ENCODE data around the gene RPLP2. TPM values are rescaled to one million over a fixed set of nuclear protein-coding genes. Genes with fewer than 3 reads are reported as not detected.

RPLP2 gene
- polyA plus RNA-seq, 1 donor = 1,325 TPM

- Histone ChIP-seq H3K27ac (ENCODE audit: low read length) (peak overlapping the region; percentile 98), H3K27me3 (ENCODE audit: control insufficient read depth, insufficient read depth, low read length) (peaks cover 31% of the 10 kb centered on the region), H3K9me3 (ENCODE audit: control insufficient read depth, low read depth, low read length) (no peaks in the 10 kb centered on the region), H3K4me3 (ENCODE audit: low read length) (no peak overlapping the region), H3K36me3 (ENCODE audit: control insufficient read depth, insufficient read depth, low read length) (peaks cover 35% of the 10 kb centered on the region), H3K4me1 (ENCODE audit: control insufficient read depth, insufficient read depth, low read length) (peaks cover 62% of the 10 kb centered on the region)
- WGBS (ENCODE audit: insufficient coverage, low lambda C conversion rate) = no CpG with 5 or more reads among the region's 11 CpGs
- DNase-seq = no peak
Observed at GRCh38 chr11:824942-825341, 15.2 kb downstream of the RPLP2 start.

DNA sequence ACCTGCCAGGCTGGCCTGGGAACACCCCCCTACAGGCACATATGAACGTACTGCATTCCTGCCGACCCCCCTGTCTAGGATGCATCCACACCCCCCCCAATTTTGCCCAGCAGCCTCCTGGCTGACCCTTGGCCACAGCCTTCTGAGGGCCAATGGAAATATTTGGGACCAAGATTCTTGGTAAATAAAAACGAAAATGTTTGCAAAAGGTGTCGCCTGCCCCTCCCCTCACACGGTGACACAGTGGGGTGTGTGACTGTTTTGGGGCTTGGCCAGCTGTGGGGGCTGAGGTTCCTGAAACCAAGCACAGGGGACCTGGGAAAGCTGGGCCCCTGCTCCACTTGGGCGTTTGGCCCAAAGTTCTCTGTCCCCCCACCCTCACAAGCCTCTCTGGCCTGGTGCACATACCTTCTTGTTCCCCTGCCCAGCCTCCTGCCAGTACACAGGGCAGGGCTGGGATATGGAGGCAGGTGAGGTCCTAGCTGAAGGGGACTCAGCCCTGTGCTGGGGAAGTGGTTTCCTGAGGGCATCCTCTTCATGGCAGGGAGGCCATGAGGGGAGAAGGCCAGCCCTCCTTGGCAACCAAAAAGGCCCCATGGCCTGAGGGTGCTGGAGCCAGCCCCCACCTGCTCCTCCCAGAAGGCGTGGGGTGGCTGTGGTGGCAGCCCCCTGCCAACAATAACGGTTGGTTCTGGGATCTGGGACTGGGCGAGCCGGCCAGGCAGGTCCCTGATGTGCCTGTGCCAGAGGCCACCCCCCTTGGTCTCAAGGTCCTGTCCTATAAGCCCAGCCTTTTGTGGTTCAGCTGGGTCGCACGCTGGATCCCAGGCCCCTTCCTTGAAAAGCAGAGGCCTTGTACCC lies 15.8 kb downstream of the RPLP2 start:
- H3K4me1 ChIP-seq (ENCODE audit: control insufficient read depth, insufficient read depth, low read length) = peaks cover 66% of the 10 kb centered on the region
- WGBS (ENCODE audit: insufficient coverage, low lambda C conversion rate) = no CpG with 5 or more reads among the region's 12 CpGs
- peaks cover 37% of the 10 kb centered on the region for H3K27me3 ChIP-seq (ENCODE audit: control insufficient read depth, insufficient read depth, low read length)
- no peak overlapping the region for H3K4me3 ChIP-seq (ENCODE audit: low read length)
- DNase-seq = peak in 1 of 2 donors; percentile 56
- peak overlapping the region; percentile 98 for H3K27ac ChIP-seq (ENCODE audit: low read length)
- no peaks in the 10 kb centered on the region for H3K9me3 ChIP-seq (ENCODE audit: control insufficient read depth, low read depth, low read length)
- H3K36me3 ChIP-seq (ENCODE audit: control insufficient read depth, insufficient read depth, low read length) = peaks cover 35% of the 10 kb centered on the region

GRCh38 chr11:826227-826621 lies 16.5 kb downstream of the RPLP2 start:
- H3K27ac ChIP-seq (ENCODE audit: low read length) = peak overlapping the region; percentile 98
- H3K9me3 ChIP-seq (ENCODE audit: control insufficient read depth, low read depth, low read length) = no peaks in the 10 kb centered on the region
- H3K27me3 ChIP-seq (ENCODE audit: control insufficient read depth, insufficient read depth, low read length) = peaks cover 44% of the 10 kb centered on the region
- H3K4me3 ChIP-seq (ENCODE audit: low read length) = peak overlapping the region; percentile 57
- peaks cover 34% of the 10 kb centered on the region for H3K36me3 ChIP-seq (ENCODE audit: control insufficient read depth, insufficient read depth, low read length)
- DNase-seq = peak in 1 of 2 donors; percentile 59
- WGBS (ENCODE audit: insufficient coverage, low lambda C conversion rate) = no CpG with 5 or more reads among the region's 9 CpGs
- peaks cover 65% of the 10 kb centered on the region for H3K4me1 ChIP-seq (ENCODE audit: control insufficient read depth, insufficient read depth, low read length)

DNA sequence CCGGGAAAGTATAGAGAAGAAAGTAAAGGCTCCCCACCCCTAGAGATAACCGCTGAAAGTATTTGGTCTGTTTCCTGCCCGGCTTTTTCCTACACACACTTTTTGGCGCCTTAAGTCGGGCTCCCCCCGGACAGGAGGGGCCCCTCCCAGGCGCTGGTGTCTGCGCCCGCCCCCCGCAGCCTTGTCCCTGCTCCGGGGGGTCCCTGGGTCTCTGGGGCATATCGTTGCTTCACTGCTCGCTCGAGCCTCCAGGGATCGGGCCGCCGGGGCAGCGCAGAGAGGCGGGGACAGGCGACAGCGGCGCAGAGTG lies 17.0 kb downstream of the RPLP2 start:
- Histone ChIP-seq H3K36me3 (ENCODE audit: control insufficient read depth, insufficient read depth, low read length) (peaks cover 29% of the 10 kb centered on the region), H3K4me3 (ENCODE audit: low read length) (peak overlapping the region; percentile 57), H3K4me1 (ENCODE audit: control insufficient read depth, insufficient read depth, low read length) (peaks cover 65% of the 10 kb centered on the region), H3K9me3 (ENCODE audit: control insufficient read depth, low read depth, low read length) (no peaks in the 10 kb centered on the region), H3K27me3 (ENCODE audit: control insufficient read depth, insufficient read depth, low read length) (peaks cover 49% of the 10 kb centered on the region), H3K27ac (ENCODE audit: low read length) (peak overlapping the region; percentile 98)
- WGBS (ENCODE audit: insufficient coverage, low lambda C conversion rate) = 0% methylated on average over 1 of the region's 22 CpGs
- DNase-seq = no peak

DNA sequence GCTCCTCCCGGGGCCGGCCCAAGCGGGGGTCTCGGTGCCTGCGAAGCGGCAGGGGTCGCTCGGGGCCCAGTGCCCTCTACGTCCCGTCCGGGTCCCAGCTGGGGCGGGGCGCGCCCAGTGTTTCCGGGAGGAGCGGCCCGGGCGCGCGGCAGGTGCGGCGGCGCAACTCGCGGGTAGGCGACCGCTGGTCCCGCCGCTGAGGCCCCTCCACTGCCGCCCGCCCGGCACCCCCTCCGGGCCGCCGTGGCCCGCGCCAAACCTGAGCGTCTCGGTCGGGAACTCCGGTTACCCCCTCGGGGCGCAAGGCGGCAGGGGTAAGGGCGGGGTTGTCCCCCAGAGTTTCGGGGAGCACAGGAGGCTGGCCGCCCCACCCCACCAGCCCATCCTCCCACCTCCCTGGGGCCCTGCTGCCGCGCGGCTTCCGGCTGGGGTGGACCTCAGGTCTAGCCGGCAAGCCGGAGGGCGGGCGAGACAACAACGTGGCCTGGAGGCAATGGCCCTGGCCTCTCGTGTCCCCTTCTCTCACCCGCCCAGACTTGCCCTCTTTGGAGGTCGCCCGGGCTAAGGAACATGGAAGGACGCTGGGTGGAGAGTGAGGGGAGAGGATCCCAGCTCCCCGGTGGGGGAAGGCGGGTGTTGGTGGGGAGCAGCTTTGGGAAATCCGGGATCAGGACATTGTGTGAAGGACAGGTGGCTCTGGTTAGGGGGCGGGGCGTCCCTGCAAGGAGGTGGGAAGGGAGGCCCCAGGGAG lies 17.6 kb downstream of the RPLP2 start:
- peaks cover 66% of the 10 kb centered on the region for H3K4me1 ChIP-seq (ENCODE audit: control insufficient read depth, insufficient read depth, low read length)
- H3K27ac ChIP-seq (ENCODE audit: low read length) = peak overlapping the region; percentile 98
- peaks cover 54% of the 10 kb centered on the region for H3K27me3 ChIP-seq (ENCODE audit: control insufficient read depth, insufficient read depth, low read length)
- peaks cover 23% of the 10 kb centered on the region for H3K36me3 ChIP-seq (ENCODE audit: control insufficient read depth, insufficient read depth, low read length)
- WGBS (ENCODE audit: insufficient coverage, low lambda C conversion rate) = no CpG with 5 or more reads among the region's 66 CpGs
- peak overlapping the region; percentile 57 for H3K4me3 ChIP-seq (ENCODE audit: low read length)
- H3K9me3 ChIP-seq (ENCODE audit: control insufficient read depth, low read depth, low read length) = no peaks in the 10 kb centered on the region
- DNase-seq = peak in 1 of 2 donors; percentile 87

DNA sequence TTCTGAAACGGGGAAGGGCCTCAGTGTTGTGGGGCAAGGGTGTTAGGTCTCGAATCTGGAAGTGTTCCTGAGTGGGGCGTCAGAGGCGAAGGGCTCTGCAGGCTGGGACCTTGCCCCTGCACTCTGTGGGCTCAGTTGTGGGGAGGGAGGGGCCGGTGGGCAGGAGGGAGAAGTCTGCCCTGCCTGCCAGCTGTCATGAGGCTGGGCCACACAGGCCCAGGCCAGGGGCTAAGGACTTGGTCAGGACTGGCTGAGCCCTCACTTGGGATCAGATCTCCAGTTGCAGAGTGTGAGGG lies 18.1 kb downstream of the RPLP2 start, which contains the start of gene CRACR2B:
Gene CRACR2B (plus strand): TSS at position 23 of the 296 bp plus-strand sequence. CDS start 689 bp downstream, outside the sequence.
- no CpG with 5 or more reads among the region's 5 CpGs for WGBS (ENCODE audit: insufficient coverage, low lambda C conversion rate)
- peak within 1 kb of the TSS; percentile 57 for H3K4me3 ChIP-seq (ENCODE audit: low read length)
- peaks cover 55% of the 10 kb centered on the region for H3K27me3 ChIP-seq (ENCODE audit: control insufficient read depth, insufficient read depth, low read length)
- H3K36me3 ChIP-seq (ENCODE audit: control insufficient read depth, insufficient read depth, low read length) = peaks cover 20% of the 10 kb centered on the region
- no peaks in the 10 kb centered on the region for H3K9me3 ChIP-seq (ENCODE audit: control insufficient read depth, low read depth, low read length)
- peak within 1 kb of the TSS; percentile 98 for H3K27ac ChIP-seq (ENCODE audit: low read length)
- peaks cover 68% of the 10 kb centered on the region for H3K4me1 ChIP-seq (ENCODE audit: control insufficient read depth, insufficient read depth, low read length)
- peak; percentile 81 to 92 for DNase-seq

DNA sequence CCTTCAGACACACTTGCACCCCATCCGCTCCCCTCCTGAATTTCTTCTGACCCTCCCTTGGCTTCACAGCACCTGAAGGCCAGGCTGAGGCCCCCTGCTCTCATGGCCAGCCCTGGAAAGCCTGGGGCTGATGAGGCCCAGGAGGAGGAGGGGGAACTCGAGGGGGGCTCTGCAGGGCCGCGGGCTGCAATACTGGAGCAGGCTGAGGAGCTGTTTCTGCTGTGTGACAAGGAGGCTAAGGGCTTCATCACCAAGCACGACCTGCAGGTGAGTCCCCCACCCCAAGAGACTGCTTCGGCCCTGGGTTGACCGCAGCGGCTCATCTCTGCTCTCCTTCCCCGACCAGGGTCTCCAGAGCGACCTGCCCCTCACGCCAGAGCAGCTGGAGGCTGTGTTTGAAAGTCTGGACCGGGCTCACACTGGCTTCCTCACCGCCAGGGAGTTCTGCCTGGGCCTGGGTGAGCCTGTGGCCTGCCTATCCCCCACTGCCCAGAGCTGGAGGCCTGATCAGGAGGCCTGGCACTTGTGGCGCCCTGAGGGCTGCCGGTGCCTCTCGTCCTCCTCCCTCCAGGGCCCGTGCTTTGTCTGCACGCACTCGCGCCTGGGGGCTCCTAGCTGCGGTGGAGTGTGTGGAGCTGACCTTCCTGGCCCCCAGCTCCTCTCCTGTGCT lies 18.9 kb downstream of the RPLP2 start:
- H3K36me3 ChIP-seq (ENCODE audit: control insufficient read depth, insufficient read depth, low read length) = peaks cover 15% of the 10 kb centered on the region
- no peaks in the 10 kb centered on the region for H3K9me3 ChIP-seq (ENCODE audit: control insufficient read depth, low read depth, low read length)
- peaks cover 68% of the 10 kb centered on the region for H3K4me1 ChIP-seq (ENCODE audit: control insufficient read depth, insufficient read depth, low read length)
- H3K27ac ChIP-seq (ENCODE audit: low read length) = peak overlapping the region; percentile 98
- no peak for DNase-seq
- H3K4me3 ChIP-seq (ENCODE audit: low read length) = no peak overlapping the region
- WGBS (ENCODE audit: insufficient coverage, low lambda C conversion rate) = no CpG with 5 or more reads among the region's 21 CpGs
- H3K27me3 ChIP-seq (ENCODE audit: control insufficient read depth, insufficient read depth, low read length) = peaks cover 55% of the 10 kb centered on the region

GRCh38 chr11:829176-829846 lies 19.5 kb downstream of the RPLP2 start:
- WGBS (ENCODE audit: insufficient coverage, low lambda C conversion rate) = no CpG with 5 or more reads among the region's 40 CpGs

GRCh38 chr11:829847-830294 lies 20.1 kb downstream of the RPLP2 start:
- peaks cover 70% of the 10 kb centered on the region for H3K4me1 ChIP-seq (ENCODE audit: control insufficient read depth, insufficient read depth, low read length)
- peak overlapping the region; percentile 45 for H3K4me3 ChIP-seq (ENCODE audit: low read length)
- no CpG with 5 or more reads among the region's 39 CpGs for WGBS (ENCODE audit: insufficient coverage, low lambda C conversion rate)
- no peak overlapping the region for H3K27ac ChIP-seq (ENCODE audit: low read length)
- peaks cover 55% of the 10 kb centered on the region for H3K27me3 ChIP-seq (ENCODE audit: control insufficient read depth, insufficient read depth, low read length)
- peaks cover 7% of the 10 kb centered on the region for H3K36me3 ChIP-seq (ENCODE audit: control insufficient read depth, insufficient read depth, low read length)
- no peaks in the 10 kb centered on the region for H3K9me3 ChIP-seq (ENCODE audit: control insufficient read depth, low read depth, low read length)
- no peak for DNase-seq

More at GRCh38 chr11:829176-829846, 19.5 kb downstream of the RPLP2 start:
- peak in 1 of 2 donors; percentile 64 for DNase-seq
- Histone ChIP-seq H3K4me3 (ENCODE audit: low read length) (peak overlapping the region; percentile 45), H3K36me3 (ENCODE audit: control insufficient read depth, insufficient read depth, low read length) (peaks cover 9% of the 10 kb centered on the region), H3K27ac (ENCODE audit: low read length) (peak overlapping the region; percentile 98), H3K9me3 (ENCODE audit: control insufficient read depth, low read depth, low read length) (no peaks in the 10 kb centered on the region), H3K4me1 (ENCODE audit: control insufficient read depth, insufficient read depth, low read length) (peaks cover 66% of the 10 kb centered on the region), H3K27me3 (ENCODE audit: control insufficient read depth, insufficient read depth, low read length) (peaks cover 55% of the 10 kb centered on the region)

Measured in large intestine (tissue), 3 donors.